ENCODE results near the gene C18orf32.
"Not testable (repeated sequence)": the region's sequence is repeated elsewhere in the genome, so short reads cannot be mapped to it uniquely, and the experiment has no call there.

The C18orf32 gene

DNA sequence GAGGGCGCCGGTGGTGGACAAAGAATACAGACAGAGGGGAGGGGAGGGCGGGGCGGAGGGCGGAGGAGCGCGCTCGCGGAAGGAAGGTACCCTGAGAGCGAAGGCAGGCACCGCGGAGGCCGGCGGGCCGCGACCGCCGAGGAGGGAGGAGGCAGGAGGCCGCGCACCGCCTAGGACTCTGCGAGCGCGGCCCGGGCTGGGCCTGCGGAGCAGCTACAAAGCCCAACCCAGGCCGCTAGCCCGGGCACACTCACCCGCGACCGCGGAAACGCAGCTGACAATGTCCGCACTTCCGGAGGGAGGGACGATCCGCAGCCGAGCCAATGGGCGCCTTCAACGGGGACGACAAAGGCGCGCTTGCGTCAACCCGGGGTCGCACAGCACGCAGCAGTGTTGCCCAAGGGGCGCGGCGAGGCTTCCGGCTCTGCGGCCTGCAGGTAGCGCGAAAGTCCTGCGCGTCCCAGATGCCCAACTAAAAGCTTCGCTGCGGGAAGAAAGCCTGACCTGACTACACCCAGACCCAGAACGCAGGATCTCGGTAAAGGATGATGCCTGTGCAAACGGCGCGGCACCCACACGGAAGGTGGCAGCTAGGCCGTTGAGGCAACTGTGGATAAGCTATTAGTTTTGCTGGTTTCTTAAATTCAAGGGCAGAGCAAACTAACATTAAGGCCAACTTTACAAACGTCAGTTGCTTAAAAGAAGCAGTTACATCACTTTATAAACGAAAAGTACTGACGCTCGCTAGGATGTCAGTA lies at the start of gene C18orf32:
TSS of gene C18orf32 (minus strand) at position 282 of the 758 bp plus-strand sequence. CDS start 3,486 bp downstream, outside the sequence.
- DNase-seq (ENCODE audit: low spot score), result peak; percentile 95

DNA sequence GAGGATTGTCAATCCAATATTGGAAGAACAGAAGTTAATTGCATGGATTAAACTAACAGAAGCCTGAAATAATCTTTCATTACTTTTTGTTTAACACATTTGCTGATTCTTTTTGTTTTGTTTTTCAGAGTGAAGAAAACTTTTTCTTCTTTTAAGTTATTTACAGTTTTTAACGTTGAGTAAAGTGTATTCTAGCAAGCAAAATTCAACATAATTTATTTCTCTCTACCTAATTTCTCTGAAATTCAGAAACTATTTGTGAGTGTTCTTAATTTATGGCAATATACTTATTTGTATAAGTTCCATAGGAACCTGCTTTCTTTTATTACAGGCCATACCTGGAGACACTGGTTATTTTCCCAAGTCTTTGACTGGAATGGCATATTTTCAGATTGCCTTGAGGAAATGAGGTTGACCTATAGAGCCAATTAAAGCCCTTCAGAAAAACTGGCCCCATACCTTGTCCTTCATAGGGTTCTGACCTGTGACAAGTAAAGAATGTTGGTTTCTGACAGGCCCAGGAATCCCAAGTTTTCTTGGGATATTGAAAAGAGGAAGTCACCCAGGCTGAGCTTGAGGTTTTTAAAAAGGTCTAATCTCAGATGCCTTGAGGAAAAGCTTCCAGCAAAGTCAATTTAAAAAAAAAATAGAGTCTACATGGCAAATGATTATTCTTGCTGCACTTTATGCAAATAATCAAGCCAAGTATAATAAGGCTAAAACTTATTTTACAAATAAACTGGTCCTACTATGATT lies 48.0 kb upstream of the C18orf32 start:
- no peak for DNase-seq (ENCODE audit: low spot score)

- no peak for DNase-seq (ENCODE audit: low spot score)
Measured at GRCh38 chr18:49531678-49532153, 44.7 kb upstream of the C18orf32 start.

- no peak for DNase-seq (ENCODE audit: low spot score)
Measured at GRCh38 chr18:49529596-49529995, 42.6 kb upstream of the C18orf32 start.

DNA sequence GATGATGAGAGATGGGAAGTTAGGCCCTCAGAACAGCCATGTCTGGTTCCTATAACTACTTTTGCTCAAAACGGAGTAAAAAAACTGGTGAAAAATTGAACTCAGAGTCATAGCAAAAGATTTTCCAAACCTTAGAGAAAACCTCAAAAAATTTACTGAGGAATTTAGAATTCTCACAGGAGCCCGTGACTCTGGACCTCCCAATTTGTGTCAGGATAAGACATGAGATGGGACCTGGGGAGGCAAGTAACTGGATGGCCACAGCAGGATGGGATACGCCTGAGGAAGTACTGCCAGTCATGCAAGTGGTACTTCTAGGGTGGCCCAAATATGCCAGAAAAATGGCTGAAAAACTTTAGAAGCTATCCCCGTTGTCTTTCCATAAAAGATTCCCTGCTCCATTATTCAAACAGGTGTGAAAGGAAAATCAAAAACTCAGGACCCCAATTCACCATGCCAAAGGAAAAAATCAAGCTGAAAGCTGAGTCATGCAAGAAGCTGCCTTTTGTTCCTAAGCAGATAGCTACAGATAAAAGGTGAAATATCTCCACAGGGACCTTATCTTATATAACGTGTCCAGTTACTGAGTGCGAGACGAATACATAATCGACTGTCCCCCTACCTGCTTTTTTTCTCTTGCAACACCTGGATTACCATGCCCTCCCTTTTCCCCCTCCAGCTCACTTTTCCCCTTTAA lies 40.7 kb upstream of the C18orf32 start:
- no peak for DNase-seq (ENCODE audit: low spot score)

DNA sequence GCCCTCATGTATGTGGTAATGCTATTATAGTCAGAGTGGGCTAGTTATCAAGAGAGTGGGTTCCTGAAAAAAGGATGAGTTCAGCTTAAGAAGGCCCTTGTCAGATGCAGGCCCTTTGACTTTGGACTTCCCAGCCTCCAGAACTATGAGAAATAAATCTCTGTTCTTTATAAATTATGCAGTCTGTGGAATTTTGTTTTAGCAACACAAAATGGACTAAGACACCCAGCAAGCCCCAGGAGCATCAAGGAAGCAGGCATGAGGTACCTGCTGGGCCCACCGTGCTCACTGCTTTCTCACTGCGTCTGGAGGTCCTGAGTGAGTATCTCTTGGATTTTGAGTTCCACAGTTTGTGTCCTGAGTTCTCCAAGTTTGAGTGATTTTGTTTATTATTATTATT lies 38.9 kb upstream of the C18orf32 start:
- no peak for DNase-seq (ENCODE audit: low spot score)

DNA sequence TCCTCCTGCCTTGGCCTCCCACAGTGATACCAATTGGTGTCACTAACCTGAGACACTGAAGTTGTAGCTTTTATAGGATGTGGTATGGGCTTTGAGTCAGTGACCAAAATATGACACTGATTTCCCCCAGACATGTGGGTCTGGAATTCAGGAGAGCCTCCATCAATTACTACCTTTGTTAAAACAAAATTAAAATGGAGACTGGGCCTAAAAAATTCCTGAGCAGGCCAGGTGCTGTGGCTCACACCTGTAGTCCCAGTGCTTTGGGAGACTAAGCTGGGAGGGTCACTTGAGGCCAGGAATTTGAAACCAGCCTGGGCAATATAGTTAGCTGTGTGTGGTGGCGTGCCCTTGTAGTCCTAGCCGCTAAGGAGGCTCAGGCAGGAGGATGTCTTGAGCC lies 37.9 kb upstream of the C18orf32 start:
- no peak for DNase-seq (ENCODE audit: low spot score)

- DNase-seq (ENCODE audit: low spot score), result no peak
Measured at GRCh38 chr18:49524349-49524748, 37.3 kb upstream of the C18orf32 start.

DNA sequence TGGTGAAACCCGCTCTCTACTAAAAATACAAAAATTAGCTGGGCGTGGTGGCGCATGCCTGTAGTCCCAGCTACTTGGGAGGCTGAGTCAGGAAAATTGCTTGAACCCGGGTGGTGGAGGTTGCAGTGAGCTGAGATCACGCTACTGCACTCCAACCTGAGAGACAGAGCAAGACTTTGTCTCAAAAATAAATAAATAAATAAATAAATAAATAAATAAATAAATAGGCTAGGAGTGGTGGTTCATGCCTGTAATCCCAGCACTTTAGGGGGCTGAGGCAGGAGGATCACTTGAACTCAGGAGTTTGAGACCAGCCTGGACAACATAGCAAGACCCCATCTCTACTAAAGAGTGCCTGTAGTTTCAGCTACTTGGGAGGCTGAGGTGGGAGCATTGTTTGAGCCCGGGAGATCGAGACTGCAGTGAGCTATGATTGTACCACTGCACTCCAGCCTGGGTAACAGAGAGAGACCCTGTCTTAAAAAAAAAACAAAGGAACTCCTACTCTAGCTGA lies 36.6 kb upstream of the C18orf32 start:
- not testable (repeated sequence) for DNase-seq (ENCODE audit: low spot score)

DNA sequence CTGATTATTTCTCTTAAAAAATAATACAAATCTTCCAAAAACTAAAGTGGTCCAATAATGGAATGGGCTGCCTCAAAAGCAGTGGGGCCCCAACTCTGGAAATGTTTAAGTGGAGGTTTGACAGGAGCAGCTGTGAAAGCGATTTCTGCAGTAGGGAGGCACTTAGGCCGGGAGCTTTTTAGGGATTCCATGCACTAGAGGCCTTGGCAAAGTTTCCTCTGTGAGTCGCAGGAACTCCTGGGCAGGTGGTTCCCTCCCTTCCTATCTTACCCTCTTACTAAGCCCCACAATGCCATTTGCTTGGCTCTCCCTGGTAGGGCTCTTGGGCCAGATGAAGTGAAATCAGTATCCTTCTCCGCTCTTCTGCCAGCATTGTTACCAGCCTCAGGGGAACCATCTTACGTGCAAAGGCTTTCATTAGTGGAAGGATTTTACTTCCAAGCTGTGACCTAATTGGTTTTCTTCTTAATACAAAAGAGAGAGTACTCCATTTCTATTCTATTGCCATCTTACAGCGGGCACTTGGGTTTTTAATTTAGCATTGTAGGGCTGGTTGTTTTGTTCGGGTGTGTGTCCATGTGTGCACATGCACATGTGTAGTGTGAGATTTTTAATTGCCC lies 34.3 kb upstream of the C18orf32 start:
- DNase-seq (ENCODE audit: low spot score), result no peak

DNA sequence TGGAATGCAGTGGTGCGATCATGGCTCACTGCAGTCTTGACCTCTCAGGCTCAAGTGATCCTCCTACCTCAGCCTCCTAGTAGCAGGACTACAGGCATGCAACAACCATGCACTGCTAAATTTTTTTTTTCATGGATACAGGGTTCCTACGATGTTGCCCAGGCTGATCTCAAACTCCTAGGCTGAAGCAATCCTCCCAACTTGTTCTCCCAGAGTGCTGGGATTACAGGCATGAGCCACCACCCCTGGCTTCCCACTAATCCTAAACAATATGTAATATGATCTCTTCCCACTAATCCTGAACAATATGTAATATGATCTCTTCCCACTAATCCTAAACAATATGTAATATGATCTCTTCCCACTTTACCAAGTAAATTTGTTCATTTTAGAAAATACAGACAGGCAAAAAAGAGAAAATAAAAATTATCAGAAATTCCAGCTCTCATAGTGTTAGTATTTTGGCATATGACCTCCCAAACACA lies 33.7 kb upstream of the C18orf32 start:
- DNase-seq (ENCODE audit: low spot score), result no peak

DNA sequence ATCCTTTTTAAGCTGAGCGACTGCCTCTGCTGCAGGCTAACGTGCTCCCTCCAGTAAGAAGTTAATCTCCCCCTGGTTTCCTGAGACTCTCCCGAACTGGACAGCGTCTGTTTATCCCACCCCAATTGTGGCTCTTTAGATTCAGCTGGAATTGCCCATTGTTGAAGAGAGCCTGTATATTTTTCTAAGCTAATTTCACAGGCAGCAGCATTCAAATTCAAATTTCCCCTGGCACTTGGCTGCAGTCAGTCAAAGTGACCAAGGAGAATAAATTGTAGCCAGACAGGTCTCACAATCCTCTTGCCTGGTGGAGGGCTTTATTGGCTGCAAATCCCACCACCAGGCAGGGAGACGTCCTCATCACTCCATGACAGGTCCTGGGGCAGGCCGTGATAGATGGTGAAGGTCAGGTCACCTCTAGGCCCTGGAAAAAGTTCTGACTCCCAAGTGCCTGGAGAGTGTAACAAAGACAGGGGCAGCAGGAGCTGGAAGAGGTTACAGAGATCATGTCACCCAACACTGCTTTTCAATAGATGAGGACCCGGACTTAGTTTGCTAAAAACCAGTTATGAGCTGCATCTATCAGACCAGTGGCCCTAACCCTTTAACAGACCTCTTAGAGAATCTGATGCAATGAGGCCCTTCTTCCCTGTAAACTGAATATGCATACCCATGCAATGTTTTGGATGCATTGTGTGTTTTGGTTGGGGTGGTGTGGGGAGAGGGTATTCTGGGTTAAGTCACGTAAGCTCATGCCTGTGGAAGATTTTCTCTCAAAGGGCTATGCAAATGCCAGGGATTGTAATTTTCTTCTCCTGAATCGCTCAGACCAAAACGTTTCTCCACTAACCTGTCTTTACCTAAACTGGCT lies 32.3 kb upstream of the C18orf32 start:
- no peak for DNase-seq (ENCODE audit: low spot score)

DNA sequence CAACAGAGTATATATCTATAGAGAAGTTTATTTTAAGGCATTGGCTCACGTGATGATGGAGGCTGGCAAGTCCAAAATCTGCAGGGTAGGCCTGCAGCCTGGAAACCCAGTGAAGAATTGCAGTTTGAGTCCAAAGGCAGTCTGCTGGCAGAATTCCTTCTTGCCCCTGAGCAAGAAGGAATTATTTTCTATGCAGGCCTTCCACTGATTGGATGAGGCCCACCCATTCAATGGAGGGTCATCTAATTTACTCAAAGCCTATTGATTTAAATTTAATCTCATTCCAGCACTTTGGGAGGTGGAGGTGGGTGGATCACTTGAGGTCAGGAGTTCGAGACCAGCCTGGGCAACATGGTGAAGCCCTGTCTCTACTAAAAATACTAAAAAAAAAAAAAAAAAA lies 30.4 kb upstream of the C18orf32 start:
- DNase-seq (ENCODE audit: low spot score), result no peak

- DNase-seq (ENCODE audit: low spot score), result no peak
Measured at GRCh38 chr18:49515516-49515915, 28.5 kb upstream of the C18orf32 start.

GRCh38 chr18:49515003-49515402 lies 28.0 kb upstream of the C18orf32 start:
- not testable (repeated sequence) for DNase-seq (ENCODE audit: low spot score)

DNA sequence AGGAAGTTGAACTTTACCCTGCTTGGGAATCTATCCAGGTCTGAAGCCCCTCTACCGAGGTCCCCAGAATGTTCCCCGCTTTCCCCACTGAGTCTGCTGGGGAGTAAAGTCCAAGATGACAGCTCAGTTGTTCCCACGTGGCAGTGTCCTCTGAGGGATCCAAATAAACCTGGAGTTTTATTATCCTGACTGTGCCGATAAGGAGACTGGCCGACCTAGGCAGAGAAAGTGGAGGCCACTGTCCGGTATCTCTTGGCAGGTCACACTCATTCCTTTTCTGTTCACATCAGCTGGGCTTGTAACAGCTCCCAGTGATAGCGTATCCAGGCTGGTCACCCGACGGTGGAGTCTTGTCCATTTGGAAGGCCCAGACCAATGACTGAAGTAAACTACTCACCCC lies 27.5 kb upstream of the C18orf32 start:
- no peak for DNase-seq (ENCODE audit: low spot score)

DNA sequence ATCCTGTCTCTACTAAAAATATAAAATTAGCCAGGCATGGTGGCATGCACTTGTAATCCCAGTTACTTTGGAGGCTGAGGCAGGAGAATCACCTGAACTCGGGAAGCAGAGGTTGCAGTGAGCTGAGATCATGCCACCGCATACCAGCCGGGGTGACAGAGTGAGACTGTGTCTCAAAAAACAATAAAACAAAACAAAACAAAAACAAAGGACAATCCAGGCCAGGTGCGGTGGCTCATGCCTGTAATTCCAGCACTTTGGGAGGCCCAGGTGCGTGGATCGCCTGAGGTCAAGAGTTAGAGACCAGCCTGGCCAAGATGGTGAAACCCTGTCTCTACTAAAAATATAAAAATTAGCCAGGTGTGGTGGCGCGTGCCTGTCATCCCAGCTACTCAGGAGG lies 25.8 kb upstream of the C18orf32 start:
- DNase-seq (ENCODE audit: low spot score), result not testable (repeated sequence)

GRCh38 chr18:49510393-49511115 lies 23.5 kb upstream of the C18orf32 start:
- peak; percentile 65 for DNase-seq (ENCODE audit: low spot score)

DNA sequence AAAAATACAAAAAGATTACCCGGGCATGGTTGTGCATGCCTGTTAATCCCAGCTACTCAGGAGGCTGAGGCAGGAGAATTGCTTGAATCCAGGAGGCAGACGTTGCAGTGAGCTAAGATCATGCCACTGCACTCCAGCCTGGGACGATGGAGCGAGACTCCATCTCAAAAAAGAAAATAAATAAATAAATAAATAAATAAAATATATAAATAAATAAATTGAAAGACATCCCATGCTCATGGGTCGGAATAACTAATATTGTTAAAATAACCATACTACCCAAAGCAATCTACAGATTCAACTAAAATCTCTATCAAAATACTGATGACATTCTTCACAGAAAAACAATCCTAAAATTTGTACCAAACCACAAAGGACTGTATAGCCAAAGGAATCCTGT lies 19.4 kb upstream of the C18orf32 start:
- DNase-seq (ENCODE audit: low spot score), result not testable (repeated sequence)

DNA sequence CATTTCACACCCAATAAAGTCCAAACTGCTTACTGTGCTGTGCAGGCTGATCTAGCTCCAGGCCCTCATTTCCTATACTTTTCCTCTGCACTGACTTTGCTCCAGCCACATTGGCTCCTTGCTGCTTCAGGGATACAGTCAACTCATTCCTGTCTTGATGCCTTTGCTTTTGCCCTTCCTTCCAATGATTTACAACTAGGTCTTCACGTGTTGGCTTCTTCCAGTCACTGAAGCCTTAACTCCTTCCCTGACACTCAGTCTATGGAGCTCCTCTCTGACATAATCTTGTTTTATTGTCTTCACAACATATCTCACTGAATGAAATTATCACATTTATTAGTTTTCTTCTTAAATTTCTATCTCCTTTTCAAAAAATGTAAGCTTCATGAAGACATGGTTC lies 16.9 kb upstream of the C18orf32 start:
- peak; percentile 44 for DNase-seq (ENCODE audit: low spot score)

Data from cerebellar cortex (tissue), 1 donor.